Panc1 (cell line): ENCODE results near the gene DAB1.

ENCODE experiments used
- CTCF ChIP-seq: fragments of 450-650 bp; IDR thresholded peaks from 2 replicates; pipeline ENCODE4 v1.5.1; 2017; ENCODE audit warnings: mild to moderate bottlenecking
- REST ChIP-seq, 2 experiments: IDR thresholded peaks; 2 replicates each; pipeline ENCODE4 v1.6.1; 2011 to 2012; ENCODE audit warnings: low read depth in 2 of 2, control low read depth in 1 of 2, low read length in 1 of 2, mild to moderate bottlenecking in 1 of 2, moderate library complexity in 1 of 2; ENCODE audit not compliant: insufficient read depth in 1 of 2

- TF ChIP-seq CTCF (no peak), REST (IDR thresholded peaks at IDR 0.05; ENCODE audit: insufficient read depth in 1 of 2, low read depth in 2 of 2, low read length in 1 of 2) (no peak)
These were observed 397.1 kb downstream of the DAB1 start for GRCh38 chr1:57026624-57027354.
